ENCODE data around the gene RAP2B. TPM values are rescaled to one million over a fixed set of nuclear protein-coding genes. Genes with fewer than 3 reads are reported as not detected.

The RAP2B gene
- total RNA-seq: 17.0 and 22.7 TPM in 2 replicates

DNA sequence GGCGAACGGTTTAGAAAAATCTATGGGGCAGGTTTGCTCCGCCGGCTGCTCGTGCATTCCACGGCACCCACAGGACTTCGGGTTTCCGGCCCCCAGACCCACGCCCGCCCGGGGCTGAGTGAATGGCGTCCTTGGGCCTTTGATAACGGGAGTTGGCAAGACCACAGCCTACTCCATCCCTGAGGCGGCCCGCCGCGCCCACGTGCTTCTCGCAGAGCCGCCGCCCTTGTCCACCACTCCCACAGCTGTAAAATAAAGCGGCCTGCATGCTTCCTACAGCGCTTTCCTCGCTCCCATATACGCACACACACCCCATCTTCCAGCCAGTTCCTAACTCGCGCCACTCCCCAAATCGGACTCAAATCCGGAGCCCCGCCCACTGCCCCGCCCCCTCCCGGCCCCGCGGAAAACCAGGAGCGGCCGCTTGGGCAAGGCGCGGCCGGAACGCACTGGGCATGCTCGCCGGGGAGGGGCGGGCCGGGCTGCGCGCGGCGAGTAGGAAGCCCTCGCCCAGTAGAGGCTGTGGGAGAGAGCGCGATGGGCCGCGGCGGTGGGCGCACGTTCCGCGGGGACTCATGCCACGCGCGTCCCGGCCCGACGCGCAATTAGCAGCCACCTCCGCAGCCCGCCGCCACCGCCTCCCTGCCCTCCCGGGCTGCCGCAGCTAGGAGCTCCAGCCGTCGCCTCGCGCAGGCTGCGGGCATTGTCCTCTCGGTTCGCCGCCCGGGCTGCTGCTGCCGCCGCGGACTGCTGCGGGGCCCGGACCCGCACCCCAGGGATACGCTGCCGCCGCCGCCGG lies at the start of gene RAP2B:
Gene RAP2B, plus strand, starts transcription at position 513 of the 799 bp plus-strand sequence. CDS start 468 bp downstream, outside the sequence.

Measured in bladder microvascular endothelial cell (primary cell).